ENCODE measurements around the gene CD8B.

CD8B gene

DNA sequence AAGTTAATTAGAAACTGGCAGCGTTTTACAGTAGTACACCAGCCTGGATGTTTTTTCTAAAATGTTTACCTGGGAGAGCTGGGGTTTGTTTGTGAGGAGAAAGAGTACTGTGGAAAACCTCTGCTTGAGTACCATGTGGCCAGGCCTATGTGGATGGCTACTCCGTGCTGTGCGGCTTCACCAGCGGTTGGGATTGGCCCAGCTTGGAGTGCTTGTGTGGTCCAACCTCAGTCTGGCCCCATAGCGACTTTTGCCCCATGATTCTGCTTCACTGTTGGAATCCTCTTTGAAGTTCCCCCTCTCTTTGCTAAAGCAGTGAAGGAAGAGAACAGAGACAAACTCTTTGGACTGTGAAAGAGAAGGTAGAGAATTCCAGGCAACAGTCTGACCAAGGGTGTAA, 86.8 kb downstream of the CD8B start:
- DNase-seq (ENCODE audit: low spot score) = no peak

DNA sequence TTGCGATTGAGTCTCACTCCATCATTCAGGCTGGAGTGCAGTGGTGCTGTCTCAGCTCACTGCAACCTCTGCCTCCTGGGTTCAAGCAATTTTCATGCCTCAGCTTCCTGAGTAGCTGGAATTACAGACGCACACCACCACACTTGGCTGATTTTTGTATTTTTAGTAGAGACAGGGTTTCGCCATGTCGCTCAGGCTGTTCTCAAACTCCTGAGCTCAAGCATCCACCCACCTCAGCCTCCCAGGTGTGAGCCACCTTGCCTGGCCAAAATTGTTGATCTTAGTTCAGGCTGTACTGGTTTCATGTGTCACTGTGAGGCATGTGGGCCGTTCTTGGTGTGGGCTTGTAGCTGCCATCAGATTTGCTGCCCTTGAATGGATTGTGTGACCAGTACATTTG, 89.1 kb downstream of the CD8B start:
- no peak for DNase-seq (ENCODE audit: low spot score)

DNA sequence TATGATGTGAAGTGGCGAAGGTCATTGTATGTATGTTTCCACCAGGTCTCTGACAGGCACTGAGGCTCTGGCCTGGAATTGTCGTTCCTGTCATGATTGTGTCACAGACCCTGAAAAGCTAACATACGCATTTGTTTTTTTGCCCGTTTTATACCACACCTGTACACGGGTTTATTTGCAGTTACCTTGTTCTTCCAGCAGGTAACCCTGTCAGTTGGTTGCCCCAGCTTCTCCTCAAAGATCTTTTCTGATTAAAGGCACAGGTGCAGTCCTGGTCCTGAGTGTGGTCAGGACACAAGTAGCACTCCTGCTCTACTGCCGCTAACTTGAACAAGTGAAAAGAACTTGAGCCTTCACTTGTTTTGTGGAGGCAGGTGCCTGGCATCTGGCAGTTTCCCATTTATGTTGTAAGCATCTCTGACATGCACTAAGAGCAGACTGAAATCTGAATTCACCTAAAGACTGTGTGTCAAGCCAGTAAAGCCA, 90.8 kb downstream of the CD8B start:
- no peak for DNase-seq (ENCODE audit: low spot score)

DNA sequence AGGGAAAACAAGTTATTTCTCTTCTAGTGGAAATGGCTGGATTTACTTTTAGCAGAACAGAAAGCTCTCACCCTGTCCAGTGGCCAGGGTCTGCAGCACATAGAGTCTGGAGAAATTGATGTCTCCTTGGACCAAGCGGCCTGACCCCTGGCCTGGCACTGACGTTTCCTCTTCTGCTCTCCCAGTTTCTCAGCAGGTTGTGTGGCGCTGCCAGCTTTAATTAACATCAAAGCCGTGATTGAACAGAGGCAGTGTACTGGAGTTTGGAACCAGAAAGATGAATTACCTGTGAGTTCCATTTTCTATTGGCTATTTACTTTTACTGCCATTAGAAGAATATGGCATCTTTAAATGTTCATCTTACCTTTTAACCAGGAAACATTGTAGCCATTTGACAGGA, 91.8 kb downstream of the CD8B start:
- no peak for DNase-seq (ENCODE audit: low spot score)

DNA sequence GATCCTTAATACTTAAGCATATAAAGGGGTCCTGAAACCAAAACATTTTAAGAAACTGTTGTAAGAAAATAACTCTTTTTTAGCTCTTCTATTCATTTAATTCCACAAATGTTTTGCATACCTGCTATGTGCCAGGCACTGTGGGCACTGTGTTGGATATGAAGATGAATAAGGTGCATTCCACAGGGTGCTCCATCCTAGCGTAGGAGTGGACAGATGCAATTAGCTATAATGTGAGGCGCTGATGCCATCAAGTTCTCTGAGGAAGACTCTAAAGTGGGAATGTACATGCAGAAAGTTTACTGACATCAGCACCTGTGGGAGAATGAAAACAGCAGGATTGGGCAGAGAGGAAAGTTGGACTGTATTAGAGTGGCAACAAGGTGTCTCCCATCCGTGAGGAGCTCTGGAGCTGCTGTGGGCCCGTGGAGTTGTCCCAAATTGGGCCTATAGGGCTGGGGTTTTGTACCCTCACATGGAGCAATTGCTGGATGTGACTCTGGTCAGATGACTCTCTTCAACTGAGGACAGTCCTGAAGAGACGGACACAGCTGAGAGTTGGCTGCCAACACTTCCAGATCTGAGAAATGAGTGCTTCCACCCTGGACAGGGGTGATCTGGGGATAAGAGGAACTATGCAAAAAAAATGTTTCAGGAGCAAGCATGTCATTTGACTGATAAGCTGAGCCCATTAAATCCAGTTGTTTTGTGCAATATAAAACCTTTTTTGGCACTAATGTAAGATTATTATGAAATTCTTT, 93.3 kb downstream of the CD8B start:
- no peak for DNase-seq (ENCODE audit: low spot score)
